GM18499 (cell line): ENCODE results near the gene COL18A1.

Source experiments
- ATAC-seq: cut with Tn5 transposase; IDR thresholded peaks from one replicate; pipeline ENCODE4 v1.9.1; 2021; ENCODE audit warnings: moderate number of reproducible peaks; ENCODE audit not compliant: insufficient read depth, unreplicated experiment

Gene COL18A1

GRCh38 chr21:45460611-45461368 is 55.8 kb downstream of the COL18A1 start:
- ATAC-seq: no peak

DNA sequence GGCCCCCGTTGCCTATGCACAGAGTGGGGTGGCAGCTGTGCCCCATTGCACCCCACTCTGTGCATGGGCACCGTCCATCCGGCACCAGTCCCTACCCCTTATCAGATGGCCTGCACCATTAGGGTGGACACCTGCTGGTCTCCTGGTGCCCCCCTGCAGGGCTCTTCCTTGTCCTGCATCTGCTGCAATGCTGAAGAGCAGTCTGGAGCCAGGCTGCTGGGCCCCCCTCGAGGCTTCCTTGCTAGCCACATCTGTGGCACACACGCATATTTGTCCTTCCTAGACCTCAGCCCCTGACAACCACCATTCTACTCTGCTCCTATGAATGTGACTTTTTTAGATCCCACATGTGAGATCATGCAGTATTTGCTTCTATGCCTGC is 56.4 kb downstream of the COL18A1 start:
- no peak for ATAC-seq

DNA sequence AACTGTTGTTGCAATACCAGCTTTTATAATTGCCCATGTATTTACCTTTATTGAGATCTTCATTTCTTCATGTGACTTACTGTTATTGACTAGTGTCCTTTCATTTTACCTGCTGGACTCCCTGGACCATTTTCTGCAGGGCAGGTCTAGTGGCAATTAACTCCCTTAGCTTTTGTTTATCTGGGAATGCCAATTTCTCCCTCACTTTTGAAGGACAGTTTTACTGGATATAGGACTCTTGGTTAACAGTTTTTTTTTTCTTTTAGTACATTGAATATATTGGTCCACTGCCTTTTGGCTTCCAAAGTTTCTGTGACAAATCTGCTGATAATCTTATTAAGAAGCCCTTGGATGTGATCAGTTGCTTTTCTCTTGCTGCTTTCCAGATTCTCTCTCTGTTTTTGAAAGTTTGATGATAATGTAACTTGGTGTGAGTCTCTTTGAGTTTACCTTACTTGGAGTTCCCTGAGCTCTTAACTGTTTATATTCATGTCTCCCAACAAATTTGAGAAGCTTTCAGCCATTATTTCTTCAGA is 56.9 kb downstream of the COL18A1 start:
- no peak for ATAC-seq

GRCh38 chr21:45463871-45464270 is 58.9 kb downstream of the COL18A1 start:
- ATAC-seq: no peak

DNA sequence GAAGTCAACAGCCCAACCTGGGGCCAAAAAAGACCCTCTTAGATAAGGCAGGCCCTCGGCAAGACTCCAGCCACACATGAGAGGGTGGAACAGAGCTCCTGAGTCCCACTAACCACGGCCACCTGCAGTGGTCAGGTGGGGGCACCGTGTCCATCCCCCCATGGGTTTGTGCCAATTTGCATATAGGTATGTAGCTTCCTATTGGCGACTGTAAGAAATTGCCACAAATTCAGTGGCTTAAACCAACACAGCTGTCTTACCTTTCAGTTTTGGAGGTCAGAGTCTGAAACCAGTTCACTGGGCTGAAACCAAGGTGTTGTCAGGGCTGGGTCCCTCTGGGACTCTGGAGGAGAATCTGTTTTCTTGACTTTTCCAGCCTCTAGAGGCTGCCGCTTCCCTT is 59.3 kb downstream of the COL18A1 start:
- no peak for ATAC-seq

DNA sequence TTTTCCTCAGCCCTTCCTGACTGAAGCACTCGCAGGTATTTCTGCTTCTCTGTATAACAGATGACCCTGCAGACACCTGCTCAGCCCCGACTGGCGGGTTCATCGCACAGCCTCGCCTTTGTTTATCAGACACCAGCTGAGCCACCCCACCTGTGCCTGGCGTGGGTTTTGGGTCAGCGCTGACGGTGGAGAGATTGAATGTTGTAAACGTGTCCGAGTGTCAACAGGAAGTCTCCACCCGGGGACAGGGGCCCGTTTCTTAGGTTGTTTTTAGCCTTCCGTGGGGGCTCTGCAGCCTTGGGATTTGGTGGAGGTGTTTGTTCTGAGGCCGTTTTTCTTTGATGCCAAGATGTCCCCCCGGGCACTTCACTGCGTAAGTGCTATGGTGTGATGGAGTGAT is 60.1 kb downstream of the COL18A1 start:
- no peak for ATAC-seq

GRCh38 chr21:45465611-45466329 is 60.8 kb downstream of the COL18A1 start:
- no peak for ATAC-seq

GRCh38 chr21:45466330-45467220 is 61.6 kb downstream of the COL18A1 start:
- ATAC-seq: no peak

DNA sequence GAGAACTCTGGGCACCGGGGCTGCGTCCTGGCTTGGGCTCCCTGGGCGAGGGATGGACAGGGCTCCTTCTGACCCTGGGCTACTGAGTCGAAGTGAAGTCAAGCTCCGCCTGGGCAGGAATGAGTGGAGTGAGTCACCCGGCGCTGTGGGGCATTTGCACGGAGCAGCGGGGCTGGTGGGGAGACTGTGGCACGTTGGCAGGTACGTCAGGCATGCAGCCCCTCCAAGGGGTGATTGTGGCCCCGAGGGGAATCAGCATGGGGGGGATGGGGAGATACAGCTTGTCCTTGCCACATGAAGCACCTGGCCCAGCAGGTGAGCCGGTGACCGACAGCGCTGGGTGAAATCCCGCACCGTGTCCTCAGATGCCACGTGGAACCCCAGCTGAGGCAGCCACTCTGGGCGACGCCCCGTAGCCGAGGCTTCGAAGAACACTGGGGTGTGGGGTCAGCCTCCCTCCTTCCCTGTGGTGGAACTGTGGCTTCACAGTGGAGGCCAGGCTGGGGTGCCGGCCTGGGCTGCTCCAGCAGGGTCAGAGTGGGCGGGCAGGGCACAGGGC is 62.3 kb downstream of the COL18A1 start:
- no peak for ATAC-seq

DNA sequence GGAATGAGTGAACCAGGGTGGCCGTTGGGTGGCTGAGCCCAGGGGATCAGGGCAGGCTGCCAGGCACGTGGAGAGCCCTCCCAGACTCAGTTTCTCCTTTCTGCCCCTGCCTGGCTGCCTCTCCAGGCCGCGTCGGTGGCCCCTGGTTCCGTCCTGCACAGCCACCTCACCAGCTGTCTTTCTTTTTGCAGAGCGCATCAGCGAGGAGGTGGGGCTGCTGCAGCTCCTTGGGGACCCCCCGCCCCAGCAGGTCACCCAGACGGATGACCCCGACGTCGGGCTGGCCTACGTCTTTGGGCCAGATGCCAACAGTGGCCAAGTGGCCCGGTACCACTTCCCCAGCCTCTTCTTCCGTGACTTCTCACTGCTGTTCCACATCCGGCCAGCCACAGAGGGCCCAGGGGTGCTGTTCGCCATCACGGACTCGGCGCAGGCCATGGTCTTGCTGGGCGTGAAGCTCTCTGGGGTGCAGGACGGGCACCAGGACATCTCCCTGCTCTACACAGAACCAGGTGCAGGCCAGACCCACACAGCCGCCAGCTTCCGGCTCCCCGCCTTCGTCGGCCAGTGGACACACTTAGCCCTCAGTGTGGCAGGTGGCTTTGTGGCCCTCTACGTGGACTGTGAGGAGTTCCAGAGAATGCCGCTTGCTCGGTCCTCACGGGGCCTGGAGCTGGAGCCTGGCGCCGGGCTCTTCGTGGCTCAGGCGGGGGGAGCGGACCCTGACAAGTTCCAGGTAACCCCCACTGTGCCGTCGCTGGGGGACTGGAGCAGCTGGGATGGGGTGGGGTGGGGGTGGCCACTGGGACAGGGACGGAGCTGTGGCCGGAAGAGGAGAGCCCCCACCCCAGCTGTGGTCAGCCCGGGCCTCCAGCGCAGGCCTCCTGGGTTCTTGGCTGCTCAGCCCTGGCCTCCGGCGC is 63.3 kb downstream of the COL18A1 start:
- ATAC-seq: no peak

DNA sequence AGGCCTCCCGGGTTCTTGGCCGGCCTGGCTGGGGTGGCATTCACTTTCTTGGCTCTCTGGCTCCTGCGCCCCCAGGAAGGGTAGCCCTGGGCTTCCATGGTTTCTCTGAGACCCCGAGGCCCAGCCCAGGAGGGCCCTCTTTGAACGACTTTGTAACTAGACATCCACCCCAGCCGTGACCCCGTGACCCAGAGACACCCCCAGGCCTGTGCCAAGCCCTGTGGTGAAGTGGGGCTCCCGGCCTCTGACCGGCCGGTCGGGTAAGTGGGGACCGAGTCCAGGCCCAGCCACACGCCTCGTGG is 64.0 kb downstream of the COL18A1 start:
- no peak for ATAC-seq

- ATAC-seq: no peak
Observed at GRCh38 chr21:45469273-45470086, 64.5 kb downstream of the COL18A1 start.

DNA sequence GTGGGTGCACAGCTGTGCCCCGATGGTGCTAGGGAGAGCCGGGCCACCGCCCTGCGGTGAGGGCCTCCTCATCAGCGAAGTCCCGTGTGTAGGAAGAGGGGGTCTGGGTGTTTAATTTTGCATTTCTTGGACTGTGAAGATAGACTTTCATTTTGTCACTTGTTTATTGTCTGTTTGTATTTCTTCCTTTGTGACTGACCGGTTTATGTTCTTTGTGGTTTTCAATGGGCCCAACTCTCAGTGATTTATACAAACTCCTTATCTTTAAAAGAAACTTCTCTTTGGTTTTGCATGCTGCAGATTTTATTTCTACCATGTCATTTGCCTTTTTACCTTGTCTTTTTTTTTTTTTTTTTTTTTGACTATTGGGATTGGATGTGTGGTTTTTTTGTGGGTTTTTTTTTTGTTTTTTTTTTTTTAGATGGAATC is 65.1 kb downstream of the COL18A1 start:
- no peak for ATAC-seq

- ATAC-seq: no peak
Observed at GRCh38 chr21:45470773-45471524, 66.0 kb downstream of the COL18A1 start.

DNA sequence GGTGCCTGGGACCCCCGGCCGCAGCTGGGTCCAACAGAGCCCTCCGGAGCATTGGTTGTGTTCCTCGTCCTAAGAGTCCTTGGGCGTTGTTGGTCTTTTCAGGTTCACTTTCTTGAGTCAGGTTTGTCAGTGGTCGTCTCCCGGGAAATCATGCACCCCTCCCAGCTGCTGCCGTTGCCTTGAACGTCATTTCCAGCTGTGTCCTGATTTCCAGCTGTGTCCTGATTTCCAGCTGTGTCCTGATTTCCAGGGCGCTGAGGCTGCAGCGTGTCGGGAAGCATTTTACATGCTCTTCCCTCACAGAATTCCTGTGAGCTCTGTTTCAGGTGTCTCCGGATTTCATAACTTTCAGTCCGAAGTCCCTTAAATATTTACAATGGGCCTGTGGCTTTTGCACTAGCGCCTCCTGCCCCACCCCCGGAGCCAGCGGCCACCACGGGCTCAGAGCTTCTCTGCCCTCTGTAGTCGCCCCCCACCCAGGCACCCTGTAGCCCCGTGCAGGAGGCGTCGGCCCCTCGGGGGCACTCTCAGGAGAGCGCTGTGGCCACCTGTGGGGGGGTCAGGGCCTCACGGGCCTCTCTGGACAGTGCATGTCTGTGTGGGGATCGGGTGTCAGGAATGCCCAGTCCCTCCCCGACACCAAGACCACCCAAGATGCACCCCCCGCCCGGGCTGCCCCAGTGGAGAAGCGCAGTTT is 66.7 kb downstream of the COL18A1 start:
- ATAC-seq: no peak

DNA sequence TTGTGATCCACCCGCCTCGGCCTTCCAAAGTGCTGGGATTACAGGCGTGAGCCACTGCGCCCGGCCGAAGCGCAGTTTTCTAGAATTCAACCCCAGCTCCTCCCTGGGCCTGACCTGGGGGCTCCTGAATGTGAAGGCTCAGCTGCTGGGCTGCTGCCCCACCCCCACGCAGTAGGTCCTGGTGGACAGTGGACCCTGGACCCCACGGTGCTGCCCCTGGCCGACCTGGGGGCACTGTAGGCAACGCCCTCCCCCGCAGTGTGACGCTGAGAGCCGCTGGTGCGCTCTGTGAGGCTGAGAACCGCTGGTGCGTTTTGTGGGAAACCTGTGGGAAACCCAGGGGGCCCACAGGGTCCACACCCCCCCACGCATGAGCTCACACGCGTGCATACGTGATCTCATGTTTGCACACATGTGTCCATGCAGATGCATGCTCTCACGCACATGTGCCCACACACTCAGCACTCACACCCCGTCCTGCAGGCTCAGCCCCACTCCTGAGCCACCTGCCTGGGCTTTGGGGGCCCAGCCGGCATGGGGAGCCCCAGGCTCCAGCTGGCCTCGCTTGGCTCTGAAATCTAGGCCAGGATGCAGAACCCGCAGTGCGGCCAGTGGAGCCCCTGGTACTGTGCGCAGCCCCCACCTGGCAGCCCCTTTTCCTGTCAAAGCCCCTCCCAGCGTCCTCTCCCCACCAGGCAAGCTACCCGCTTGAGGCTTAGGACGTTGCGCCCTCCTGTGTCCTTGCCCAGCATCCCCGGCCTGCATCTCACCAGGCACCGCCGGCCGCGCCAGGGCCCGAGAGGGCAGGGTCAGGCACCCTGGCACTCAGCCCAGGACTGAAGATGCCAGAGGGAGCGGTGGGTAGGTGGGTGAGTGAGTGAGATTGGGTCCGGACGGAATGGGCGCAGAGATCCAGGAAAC is 67.7 kb downstream of the COL18A1 start:
- ATAC-seq: no peak
